Adrenal gland (tissue), 12 donors: ENCODE measurements around the gene MPLKIP. TPM values are rescaled to one million over a fixed set of nuclear protein-coding genes. Genes with fewer than 3 reads are reported as not detected.
A peak's percentile ranks its signal among the peaks of the same experiment; 100 is the strongest.

Experiments used
- DNase-seq, 7 donors: peaks; one replicate each; pipeline ENCODE4 v3.0.0-alpha.2; 2019 to 2020
- H3K27ac ChIP-seq, 5 donors: fragments of 200-600 bp; sonication (generic) in 4 of 5; 1 replicate in 3 of 5; 2 replicates in 2 of 5; pipeline versions ENCODE4 v1.5.1 to v1.8.0; 2016 to 2020; ENCODE audit warnings: mild to moderate bottlenecking in 1 of 5
- H3K27me3 ChIP-seq: fragments of 200-600 bp; 2 replicates; pipeline ENCODE4 v1.8.0; 2021
- H3K36me3 ChIP-seq, 2 donors: fragments of 200-600 bp; replicated peaks in 1 of 2; 1 replicate in 1 of 2; 2 replicates in 1 of 2; pipeline versions ENCODE4 v1.5.1 to v1.8.0; 2018 to 2022
- H3K4me1 ChIP-seq, 2 donors: fragments of 200-600 bp; replicated peaks in 1 of 2; 1 replicate in 1 of 2; 2 replicates in 1 of 2; pipeline versions ENCODE4 v1.5.1 to v1.8.0; 2018 to 2021
- H3K4me3 ChIP-seq, 4 donors: fragments of 200-600 bp; sonication (generic) in 3 of 4; one replicate each; pipeline ENCODE4 v1.5.1; 2016 to 2018
- H3K9me3 ChIP-seq, 3 donors: fragments of 200-600 bp; sonication (generic) in 1 of 3; replicated peaks in 1 of 3; 1 replicate in 2 of 3; 2 replicates in 1 of 3; pipeline versions ENCODE4 v1.5.1 to v1.8.0; 2016 to 2021
- CTCF ChIP-seq, 6 experiments: fragments of 450-650 bp in 4 of 6; fragments of 200-600 bp in 2 of 6; sonication (generic) in 1 of 6; IDR thresholded peaks; 1 replicate in 5 of 6; 2 replicates in 1 of 6; pipeline versions ENCODE4 v1.5.1 to v1.8.0; 2016 to 2021; ENCODE audit warnings: antibody characterized with exemption in 6 of 6, mild to moderate bottlenecking in 2 of 6, moderate library complexity in 1 of 6
- POLR2A ChIP-seq, 2 donors: fragments of 450-650 bp; IDR thresholded peaks; one replicate each; pipeline ENCODE4 v1.6.1; 2017; ENCODE audit warnings: antibody characterized with exemption in 2 of 2, mild to moderate bottlenecking in 2 of 2, moderate library complexity in 1 of 2
- WGBS, 4 donors: extraction: QIAGEN DNeasy Blood & Tissue Kit in 2 of 4; methylation state at CpG; one replicate each; pipeline versions ENCODE4 v1.1.5 to v1.1.7; 2013 to 2017; 5-methylcytosine and 5-hydroxymethylcytosine counted together
- intact Hi-C, 2 donors: fragments of 100-400 bp; cut with DNase I; formaldehyde crosslinking; loops; one replicate each; pipeline versions ENCODE4 v1.14.1 to v1.15.0; 2022 to 2023
- polyA plus RNA-seq, 3 donors: library from polyadenylated mRNA; stranded (reverse); fragments of 200-250 nt in 2 of 3; fragments of 350-450 nt in 1 of 3; fragmentation: Illumina TruSeq in 1 of 3; extraction: RNeasy Lipid Tissue Mini Kit (QIAGEN cat#74804) in 1 of 3; gene quantifications; one replicate each; pipeline ENCODE4 v1.2.3, GENCODE V29; 2013 to 2014
- total RNA-seq, 9 donors: library from RNA; depleted of rRNA in 4 of 9; stranded (reverse); fragments of >200 nt in 4 of 9; fragments of 120-200 nt in 1 of 9; fragmentation: NEBNext Ultra II Directional in 1 of 9; extraction: Animal tissue kit (Norgen Biotek cat#: 25700) in 1 of 9; gene quantifications; one replicate each; pipeline versions ENCODE4 v1.1.0 to v1.2.4, GENCODE V29; 2013 to 2023
- donor health status: healthy with polysubstance abuse.
- donor health status: Bipolar disorder and iron deficiency.
- donor health status: DM: yes; HTN: yes; CAD: no.
- donor health status: DM: no; HTN: no; CAD: no.
- donor health status: DM: no; HTN: no; CAD: no.
- donor health status: DM: yes; HTN: yes; CAD: no.

The MPLKIP gene
- total and polyA plus RNA-seq, 12 donors: 23.1 to 82.9 (median 42.5) TPM

GRCh38 chr7:40097728-40098127, 36.7 kb downstream of the MPLKIP start:
- Histone ChIP-seq H3K36me3 (peaks cover 0 to 21% of the 10 kb centered on the region in 2 donors), H3K4me1 (peaks cover 30 to 54% of the 10 kb centered on the region in 2 donors), H3K9me3 (no peaks in the 10 kb centered on the region), H3K27me3 (no peaks in the 10 kb centered on the region), H3K4me3 (no peak overlapping the region), H3K27ac (no peak overlapping the region)
- 50 to 60% (median 55%) methylated on average over 2 of the region's 2 CpGs for WGBS, 4 donors
- intact Hi-C loops: no loop called here
- TF ChIP-seq CTCF (IDR thresholded peaks at IDR 0.05): no peak
- no peak for TF ChIP-seq POLR2A (IDR thresholded peaks at IDR 0.05)
- no peak for DNase-seq

- Histone ChIP-seq H3K27ac (peak overlapping the region in 3 of 5 donors; percentile 9 to 24 (median 17)), H3K27me3 (no peaks in the 10 kb centered on the region), H3K36me3 (peaks cover 0 to 25% of the 10 kb centered on the region in 2 donors), H3K9me3 (no peaks in the 10 kb centered on the region), H3K4me1 (peaks cover 30 to 61% of the 10 kb centered on the region in 2 donors), H3K4me3 (no peak overlapping the region)
- 9 to 21% (median 14%) methylated on average over 1 of the region's 1 CpG for WGBS, 4 donors
- intact Hi-C loops: no loop called here
- TF ChIP-seq POLR2A (IDR thresholded peaks at IDR 0.05): no peak
- no peak for TF ChIP-seq CTCF (IDR thresholded peaks at IDR 0.05)
- no peak for DNase-seq
These were observed 38.6 kb downstream of the MPLKIP start for GRCh38 chr7:40095695-40096327.

GRCh38 chr7:40095230-40095629, 39.2 kb downstream of the MPLKIP start:
- peaks cover 30 to 61% of the 10 kb centered on the region in 2 donors for H3K4me1 ChIP-seq
- WGBS, 4 donors: 0 to 86% (median 72%) methylated on average over 1 of the region's 1 CpG
- H3K27me3 ChIP-seq: no peaks in the 10 kb centered on the region
- peaks cover 0 to 25% of the 10 kb centered on the region in 2 donors for H3K36me3 ChIP-seq
- TF ChIP-seq POLR2A (IDR thresholded peaks at IDR 0.05) (no peak), CTCF (IDR thresholded peaks at IDR 0.05) (no peak)
- no peak overlapping the region for H3K27ac ChIP-seq
- H3K4me3 ChIP-seq: no peak overlapping the region
- no peaks in the 10 kb centered on the region for H3K9me3 ChIP-seq
- intact Hi-C loops: no loop called here
- no peak for DNase-seq

GRCh38 chr7:40093631-40094350, 40.6 kb downstream of the MPLKIP start:
- Histone ChIP-seq H3K27ac (peak overlapping the region in 4 of 5 donors; percentile 38 to 85 (median 83)), H3K4me1 (peaks cover 20 to 48% of the 10 kb centered on the region in 2 donors), H3K27me3 (no peaks in the 10 kb centered on the region), H3K36me3 (peaks cover 0 to 29% of the 10 kb centered on the region in 2 donors), H3K4me3 (no peak overlapping the region), H3K9me3 (no peaks in the 10 kb centered on the region)
- WGBS, 4 donors: 50 to 67% (median 60%) methylated on average over 7 to 8 of the region's 8 CpGs
- TF ChIP-seq POLR2A (IDR thresholded peaks at IDR 0.05) (no peak), CTCF (IDR thresholded peaks at IDR 0.05) (no peak)
- DNase-seq: peak; percentile 32 to 71 (median 59)
- intact Hi-C loops: no loop called here
